ENCODE results near the gene TCF12.

The TCF12 gene

DNA sequence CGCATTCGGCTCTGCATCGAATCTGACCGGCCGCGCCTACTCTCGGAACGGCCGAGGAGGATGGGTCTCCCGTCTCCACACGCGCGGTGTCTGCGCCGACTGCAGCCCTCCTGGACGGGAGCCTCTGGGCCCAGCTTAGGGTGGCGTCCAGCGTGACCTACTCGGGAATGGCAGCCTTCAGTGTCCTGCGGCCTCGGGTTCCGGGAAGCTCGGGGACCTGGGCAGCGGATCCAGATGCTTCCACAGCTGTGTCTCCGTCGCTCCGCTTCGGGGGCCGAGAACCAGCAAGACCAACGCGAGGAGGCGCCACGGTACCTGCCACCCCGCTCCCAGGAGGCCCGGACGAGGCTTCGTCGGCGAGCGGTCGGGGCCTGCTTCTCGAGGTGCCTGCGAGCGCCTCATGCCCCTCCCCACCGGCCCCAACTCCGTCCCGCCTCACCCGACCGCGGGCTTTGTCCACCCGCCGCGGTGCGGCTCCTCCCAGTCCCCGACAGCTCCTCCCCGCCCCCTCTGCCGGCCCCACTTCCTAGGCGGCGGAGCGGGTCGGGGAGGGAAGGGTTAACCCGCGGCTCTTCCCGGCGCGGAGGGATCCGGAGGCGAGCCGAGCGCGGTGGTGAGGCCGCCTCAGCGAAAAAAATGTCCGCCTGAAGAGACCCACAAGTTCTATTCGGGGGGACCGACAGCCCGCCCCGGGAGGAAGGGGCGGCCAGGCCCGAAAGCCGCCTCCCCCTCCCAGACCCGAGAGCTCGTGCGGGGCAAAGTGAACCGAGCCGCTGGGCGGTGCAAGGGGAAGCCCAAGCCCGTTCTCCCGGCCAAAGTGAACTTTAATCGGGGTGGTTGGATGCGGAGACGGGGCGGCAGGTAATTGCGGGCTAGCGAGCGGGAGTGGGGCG is at the start of gene TCF12:
TCF12 (plus strand) TSS at position 599 of the 893 bp plus-strand sequence. CDS start 1,270 bp downstream, outside the sequence.
- DNase-seq: peak; percentile 87 to 90

DNA sequence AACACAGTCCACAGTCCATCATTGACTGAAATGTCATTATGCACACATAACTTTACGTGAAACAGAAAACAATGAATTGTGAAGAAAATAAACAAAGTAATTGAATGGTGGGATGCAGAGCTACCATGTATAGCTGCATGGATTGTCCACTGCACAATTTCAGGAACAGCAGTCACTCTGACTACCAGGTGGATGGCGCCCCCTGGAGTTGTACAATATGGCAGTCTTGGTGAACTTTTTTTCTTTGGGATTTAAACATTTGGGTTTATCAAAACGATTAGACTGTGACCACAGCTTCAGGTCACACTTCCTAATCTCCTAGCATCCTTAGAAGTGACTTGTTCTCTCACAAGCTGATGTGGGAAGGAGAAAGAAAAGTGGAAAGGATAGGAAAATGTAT is 48.9 kb upstream of the TCF12 start:
- DNase-seq: peak in 1 of 2 donors; percentile 2

DNA sequence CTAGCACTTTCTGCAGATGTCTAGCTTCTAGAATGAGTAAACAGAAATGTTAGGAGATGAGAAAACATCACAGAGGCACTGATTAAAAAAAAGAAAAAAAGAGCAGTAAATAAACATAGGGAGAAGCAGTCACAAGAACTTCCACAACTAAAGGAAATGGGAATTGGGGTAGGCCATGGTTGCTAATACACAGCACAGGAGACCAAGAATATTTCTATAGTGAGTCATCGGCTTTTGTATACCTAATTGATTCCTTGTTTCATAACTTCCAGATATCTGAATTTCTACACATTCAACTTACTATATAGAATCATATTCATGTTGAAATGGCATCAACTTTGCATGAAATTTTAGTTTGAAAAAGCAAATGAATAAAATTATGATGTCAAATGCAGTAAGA is 47.3 kb upstream of the TCF12 start:
- no peak for DNase-seq

DNA sequence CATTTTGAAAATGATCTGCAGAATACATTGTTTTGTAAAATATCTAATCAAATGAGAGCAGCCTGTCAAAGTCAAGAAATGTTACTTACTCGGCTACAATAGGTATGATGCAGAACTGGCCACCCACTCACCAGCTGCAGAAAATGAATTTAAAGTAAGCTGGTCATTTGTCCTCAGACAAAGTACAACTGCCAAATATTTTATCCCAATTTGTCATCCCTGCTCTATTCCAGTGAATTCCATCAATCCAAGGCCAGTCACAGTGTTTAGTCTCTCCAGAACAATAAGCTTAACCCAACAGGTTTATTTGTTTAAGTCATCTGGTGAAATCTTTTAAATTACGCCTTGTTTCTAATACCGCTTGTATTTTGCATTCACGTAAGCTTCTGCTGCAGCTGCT is 46.6 kb upstream of the TCF12 start:
- DNase-seq: no peak

DNA sequence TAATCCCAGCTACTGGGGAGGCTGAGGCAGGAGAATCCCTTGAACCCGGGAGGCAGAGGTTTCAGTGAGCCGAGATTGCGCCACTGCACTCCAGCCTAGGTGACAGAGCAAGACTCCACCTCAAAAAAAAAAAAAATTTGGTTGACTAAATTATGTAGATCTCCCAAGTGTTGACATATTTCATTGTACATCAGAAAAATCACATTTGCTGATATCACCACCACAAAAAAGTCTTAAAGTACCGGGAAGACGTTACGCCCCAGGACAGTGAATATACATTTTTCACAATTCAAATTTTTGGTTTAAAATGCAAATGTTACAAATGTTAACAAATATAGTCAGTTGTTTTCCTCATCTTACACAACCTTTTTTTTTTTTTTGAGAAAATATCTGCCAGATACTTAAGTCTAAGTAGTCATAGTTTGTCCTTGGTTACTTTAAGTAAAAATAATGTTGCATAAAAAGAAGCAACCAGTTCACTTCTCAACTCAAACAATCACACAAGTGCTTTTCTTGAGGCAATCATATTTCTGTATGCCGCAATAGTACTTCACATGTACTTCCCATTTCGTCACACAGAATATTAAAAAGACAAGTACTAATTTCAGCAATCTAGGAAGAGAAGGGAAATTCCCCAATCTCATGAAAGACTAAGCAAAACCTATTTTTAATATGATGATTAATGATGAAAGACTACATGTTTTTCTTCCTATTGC is 41.0 kb upstream of the TCF12 start:
- DNase-seq: no peak

DNA sequence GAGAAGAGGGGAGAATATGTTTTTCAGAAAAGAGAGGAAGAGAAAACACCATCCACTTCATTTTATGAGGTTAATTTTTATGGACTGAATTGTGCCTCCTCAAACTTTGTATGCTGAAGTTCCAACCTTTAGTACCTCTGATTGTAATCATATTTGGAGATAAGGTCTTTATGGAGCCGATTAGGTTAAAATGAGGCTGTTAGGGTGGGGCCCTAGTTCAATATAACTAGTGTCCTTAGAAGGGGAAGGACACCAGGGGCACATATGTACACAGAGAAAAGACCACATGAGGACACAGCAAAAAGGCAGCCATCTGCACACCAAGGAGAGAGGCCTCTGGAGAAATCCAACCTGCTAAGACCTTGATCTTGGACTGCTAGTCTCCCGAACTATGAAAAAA is 38.9 kb upstream of the TCF12 start:
- no peak for DNase-seq

DNA sequence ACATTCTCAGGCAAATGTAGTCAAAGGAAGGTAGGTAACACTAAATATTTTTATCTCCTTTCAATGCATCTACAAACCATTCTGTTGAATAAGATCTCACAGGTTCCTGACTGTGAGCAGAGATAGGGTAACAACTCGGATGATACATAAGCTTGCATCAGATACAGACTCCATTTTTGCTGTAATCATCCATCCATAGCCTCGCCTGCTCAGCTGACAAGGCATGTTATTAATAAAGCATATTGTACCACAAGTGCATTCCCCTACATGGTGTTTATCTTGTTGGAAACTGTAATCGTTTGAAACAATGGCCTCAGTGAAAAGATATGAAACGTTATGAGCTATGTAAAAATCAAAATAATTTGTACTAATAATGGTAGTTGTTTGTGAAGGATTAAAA is 35.4 kb upstream of the TCF12 start:
- no peak for DNase-seq

DNA sequence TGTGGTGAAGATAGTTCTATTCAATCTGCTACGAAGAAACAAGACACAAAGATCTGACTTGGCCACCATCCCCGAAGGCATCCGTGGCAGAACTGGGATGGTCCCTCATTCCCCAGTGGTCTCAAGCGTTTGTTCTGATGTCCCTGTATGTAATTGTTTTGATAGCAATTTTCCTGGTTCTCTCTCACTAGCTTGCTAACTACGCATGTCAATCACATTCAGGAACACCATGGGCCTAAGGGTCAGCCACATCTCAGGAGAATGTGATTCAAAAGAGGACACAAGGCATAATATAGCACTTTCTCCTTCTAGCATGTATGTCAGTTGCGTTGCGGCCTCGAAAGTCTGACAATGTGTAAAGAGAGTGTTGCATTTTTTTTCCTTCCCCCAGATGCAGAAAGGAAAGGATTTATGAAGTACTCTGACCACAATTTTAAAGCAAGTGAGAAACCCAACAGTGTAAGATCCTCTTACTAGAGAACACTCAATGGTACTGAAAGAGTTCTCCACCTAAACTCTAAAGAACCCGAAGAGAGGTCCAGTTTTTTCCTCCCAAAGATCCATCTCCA is 32.0 kb upstream of the TCF12 start:
- peak in 1 of 2 donors; percentile 1 for DNase-seq

DNA sequence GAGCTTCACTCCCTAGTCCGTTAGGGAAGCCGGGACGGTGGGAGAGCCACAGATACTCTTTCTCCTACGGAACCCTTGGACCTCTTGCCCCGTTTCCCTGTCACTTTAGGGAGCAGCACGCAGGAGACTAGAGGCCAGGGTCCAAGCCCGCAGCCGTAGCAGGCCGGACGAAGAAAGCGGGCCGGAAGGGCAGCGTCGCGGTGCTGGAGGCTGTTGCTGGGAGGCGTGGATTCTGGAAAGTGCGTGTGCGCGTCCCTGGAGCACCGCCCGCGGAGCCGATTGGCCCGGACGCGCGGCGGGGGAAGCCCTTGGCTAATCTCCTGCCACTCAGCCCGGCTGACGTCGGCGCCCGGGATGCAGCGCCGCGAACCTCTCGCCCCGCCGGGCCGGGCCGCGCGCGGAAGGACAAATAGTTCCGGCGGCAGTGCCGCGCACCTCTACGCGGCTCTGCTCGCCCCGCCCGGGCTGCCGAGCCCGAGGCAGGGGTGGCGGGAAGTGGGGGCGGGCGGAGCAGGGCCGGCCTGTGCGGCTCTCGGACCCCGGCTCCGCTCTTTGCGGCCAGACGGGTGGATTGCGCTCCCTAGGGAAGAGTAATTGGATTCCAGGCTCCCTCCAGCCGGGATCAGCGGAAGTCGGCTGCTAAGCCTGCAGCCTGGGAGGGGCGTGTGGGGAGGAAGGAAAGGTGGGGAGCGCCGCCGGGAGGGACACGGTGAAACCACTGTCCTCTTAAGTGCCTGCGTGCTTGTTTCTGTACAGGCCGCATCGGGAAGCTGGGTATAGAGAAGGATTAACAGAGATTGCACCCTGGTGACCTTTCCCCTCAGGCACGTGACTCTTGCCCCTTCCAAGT is 31.3 kb upstream of the TCF12 start:
- DNase-seq: peak; percentile 73 to 75

DNA sequence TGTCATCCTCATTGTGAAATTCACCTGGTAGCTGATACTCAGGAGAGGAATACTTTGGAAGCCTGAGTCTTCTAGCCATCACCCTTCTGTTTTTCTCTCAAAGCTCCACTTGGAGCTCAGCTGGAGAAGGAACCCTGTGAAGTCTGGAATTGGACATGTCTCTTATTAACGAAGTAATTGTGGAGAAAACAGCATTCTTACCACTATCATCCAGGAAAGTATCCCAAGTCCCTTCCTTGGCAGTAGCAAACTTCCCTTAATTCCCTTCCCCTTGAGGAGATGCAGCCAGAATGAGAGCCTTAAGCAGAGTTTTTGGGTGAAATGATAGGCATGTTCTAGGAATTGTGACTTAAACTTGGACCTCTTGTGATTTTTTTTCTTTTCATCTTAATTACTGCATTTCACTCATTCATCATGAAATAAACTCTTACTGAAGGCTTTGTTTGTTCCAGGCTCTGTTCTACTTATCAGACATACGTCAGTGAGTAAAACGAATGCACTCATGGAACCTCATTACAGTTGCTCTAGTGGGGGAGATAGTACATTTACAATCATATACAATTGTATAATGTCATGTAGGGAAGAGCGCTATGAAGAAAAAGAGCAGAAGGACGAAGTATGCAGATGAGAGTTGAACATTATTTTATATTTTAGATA is 30.5 kb upstream of the TCF12 start:
- no peak for DNase-seq

DNA sequence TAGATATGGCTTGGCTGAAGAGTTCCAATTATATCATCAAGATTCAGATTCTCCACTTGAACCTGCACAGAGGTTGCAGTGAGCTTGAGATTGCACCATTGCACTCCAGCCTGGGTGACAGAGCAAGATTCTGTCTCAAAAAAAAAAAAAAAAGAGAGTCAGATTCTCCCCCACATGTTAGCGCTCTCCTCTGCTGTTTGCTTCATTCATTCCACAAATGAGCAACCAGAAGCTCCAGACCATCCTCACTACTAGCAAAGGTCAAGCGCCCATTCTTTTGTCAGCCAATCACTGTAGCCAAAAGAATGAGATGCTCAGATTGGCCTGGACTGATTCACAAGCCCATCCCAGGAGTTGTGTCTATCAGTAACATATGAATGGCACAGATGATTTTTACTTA is 28.4 kb upstream of the TCF12 start:
- no peak for DNase-seq

DNA sequence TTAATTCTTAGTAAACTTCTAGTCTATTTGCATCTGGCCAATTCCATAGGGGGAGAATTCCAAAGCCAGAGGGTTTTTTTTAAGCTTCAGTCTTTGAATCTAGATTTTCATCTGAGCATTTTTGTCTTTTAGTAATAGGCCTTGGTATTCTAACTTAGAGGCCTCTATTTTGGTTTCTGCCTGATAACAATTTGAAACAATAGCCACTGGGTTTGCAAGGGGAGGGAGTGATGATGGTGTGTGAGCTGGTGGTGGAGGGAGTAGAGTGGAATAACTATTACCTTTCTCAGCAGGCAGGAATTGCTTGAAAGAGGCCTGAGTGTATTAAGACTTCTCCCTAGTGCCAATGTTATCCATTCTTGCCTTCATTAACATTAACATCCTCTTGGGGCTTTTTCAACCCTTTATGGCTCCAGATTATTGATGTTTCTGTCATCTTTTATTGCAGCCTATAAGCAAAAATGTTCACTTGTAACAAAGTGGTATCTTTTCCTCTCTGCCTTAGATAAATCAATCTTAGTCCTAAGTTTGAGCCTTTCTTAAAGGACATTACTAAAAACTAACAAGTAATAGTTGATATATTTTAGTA is 26.5 kb upstream of the TCF12 start:
- no peak for DNase-seq

DNA sequence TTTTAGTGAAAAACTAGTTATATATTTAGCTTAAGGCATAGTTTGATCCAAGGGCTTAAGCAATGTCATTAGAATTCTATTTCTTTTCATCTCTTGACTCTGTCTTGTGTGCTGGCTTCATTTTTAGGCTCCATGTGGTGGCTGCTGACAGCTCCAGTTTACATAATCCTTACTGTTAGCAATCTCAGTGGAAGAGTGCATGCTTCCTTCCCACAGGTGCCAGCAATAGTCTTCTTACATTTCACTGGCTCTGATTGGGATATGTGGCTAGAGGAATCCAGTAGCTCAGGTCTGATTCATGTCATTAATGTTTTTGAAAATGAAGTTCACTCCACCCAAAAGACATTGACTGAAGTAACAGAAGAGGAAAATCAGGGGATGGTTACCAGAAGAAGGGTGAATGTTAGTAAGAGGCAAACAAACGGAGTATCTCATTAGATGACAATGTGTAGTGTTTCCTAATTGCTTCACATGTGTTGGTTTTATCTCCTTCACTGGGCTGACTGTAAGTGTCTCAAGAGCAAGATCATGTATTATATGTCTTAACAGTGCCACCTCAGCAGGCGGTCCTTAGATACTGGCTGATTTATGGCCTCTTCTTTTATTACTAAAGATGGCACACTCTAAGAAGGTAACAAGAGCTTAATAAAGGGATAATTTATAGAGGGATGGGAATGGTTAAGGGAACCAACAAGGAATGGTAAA is 25.6 kb upstream of the TCF12 start:
- DNase-seq: no peak

DNA sequence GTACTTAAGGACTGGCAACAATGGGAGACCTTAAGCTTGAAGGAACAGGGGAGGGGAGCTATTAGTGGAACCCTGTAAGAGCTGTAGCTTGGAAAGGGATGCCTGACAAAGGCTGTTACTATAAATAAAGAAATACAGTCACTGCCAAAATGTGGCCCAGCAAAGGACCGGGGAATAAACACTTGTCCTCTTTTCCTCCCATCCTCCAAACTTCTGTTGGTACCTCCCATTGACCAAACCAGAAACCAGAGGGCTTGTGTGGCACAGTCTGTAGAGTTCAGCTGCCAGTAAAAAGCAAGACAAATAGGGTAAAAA is 25.1 kb upstream of the TCF12 start:
- DNase-seq: no peak

DNA sequence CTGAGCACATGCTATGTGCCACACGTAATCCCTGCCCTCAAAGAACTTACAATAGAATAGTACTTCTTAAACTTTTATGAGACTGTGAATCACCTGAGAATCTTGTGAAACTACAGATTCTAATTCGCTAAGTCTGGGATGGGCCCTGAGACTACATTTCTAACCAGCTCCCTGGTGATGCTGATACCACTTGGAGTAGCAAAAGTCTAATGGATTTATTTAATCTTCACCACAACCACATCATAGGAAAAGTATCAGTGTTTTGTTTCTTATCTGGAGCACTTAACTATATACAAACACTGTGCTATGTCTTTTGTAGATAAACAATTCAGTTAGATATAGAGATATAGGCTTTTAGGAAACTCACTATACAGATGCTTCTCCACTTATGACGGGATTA is 23.8 kb upstream of the TCF12 start:
- DNase-seq: no peak

DNA sequence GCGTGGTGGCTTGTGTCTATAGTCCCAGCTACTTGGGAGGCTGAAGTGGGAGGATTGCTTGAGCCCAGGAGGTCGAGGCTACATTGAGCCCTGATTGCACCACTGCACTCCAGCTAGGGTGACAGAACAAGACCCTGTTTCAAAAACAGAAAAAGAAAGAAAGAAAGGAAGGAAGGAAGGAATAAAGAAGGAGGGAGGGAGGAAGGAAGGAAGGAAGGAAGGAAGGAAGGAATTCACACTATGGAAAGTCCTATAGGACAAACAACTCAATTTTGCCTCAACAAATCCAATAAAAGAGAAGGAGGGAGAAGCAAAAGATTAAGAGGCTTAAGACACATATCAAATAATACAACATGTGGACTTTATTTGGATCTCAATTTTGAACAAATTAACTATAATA is 16.5 kb upstream of the TCF12 start:
- DNase-seq: no peak

DNA sequence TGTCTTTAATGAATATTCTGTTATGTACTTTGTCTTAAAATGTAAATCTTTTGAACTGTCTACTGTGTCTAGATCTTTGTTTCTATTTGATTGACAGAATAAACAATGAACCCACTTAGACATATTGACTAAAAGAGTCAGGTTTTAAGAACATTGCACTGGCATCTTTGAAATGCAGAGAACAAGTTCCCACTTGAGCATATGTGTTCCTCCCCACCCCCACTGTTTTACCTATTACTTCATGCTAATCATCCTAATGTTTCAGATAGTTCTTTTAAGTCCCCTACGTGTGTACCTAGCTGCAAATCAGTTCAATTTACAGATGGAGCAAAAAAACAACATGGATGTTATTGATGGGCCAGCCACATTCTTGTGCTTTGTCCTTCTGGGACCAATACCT is 11.7 kb upstream of the TCF12 start:
- DNase-seq: no peak

DNA sequence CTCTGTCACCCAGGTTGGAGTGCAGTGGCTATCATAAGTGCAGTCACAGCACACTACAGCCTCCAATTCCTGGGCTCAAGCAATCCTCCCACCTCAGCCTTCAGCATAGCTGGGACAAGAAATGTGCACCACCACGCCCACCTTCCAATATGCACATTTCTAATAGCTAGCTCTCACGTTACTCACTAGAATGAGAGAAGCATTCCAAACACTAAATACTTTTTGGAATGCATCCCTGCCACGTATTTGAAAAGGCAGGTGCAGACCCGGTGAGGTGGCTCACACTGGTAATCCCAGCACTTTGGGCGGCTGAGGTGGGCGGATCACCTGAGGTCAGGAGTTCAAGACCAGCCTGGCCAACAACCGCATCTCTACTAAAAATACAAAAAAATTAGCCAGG is 7.6 kb upstream of the TCF12 start:
- DNase-seq: no peak

DNA sequence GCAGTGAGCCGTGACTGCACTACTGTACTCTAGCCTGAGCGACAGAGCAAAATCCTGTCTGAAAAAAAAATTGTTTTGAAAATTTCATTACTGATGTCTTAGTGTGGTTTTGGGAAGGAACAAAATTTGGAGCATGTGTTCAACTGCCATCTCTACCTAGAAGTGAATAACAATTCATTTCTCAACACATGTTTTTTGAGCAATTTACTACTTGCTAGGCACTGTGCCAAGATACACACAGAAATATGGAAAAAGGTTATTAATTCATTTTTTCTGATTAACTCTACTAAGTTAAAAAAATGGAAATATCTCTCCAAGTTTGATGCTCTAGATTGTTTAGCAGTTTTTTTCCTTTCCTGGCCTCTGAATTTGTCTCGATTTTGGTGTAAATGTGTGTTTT is 5.2 kb upstream of the TCF12 start:
- no peak for DNase-seq

DNA sequence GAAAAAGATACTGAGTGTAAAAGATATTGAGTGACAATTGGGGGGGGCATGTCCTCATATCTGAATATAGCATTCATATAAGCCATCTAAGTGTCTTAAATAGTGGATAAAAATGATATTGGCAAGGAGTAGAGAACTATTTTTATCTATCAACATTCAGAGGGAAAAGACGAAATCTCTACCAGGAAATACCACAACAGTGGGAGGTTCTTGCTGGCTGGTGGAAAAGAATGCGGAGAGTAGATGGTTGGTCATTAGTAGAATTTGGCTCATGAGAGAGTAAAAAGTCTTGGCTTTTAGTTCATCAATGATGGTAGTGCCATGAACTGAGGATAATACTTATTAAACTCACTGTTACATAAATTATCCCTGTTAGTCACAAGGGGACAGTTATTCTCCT is 4.8 kb upstream of the TCF12 start:
- no peak for DNase-seq

DNA sequence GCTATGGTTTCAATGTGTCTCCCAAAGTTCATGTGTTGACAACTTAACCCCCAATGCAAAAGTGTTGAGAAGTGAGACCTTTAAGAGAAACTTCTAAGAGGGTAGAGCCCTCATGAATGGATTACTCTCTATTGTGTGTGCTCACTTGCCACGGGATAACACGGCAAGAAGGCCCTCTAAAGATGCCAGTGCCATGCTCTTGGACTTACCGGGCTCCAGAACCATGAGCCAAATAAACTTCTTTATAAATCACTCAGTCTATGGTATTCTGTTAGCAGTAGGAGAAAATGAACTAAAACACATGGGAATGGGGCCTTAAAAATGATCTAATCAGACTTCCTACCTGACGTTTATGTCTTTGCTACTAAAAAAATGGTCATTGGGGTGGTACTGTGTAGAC is 2.6 kb upstream of the TCF12 start:
- DNase-seq: no peak
